ENCODE measurements around the gene YPEL5.

GRCh38 chr2:30108192-30108591 is 38.6 kb upstream of the YPEL5 start:
- TF ChIP-seq POLR2A (IDR thresholded peaks at IDR 0.05) (no peak), CTCF (IDR thresholded peaks at IDR 0.05) (no peak)

Measured in ovary (tissue), 3 donors.